K562 (cell line): ENCODE results near the gene TRPC1. TPM values are rescaled to one million over a fixed set of nuclear protein-coding genes. Genes with fewer than 3 reads are reported as not detected.

Source experiments
- CBX8 ChIP-seq: fragments of 200-600 bp; sonication (generic); IDR thresholded peaks from 2 replicates; pipeline ENCODE4 v1.6.1; 2012; ENCODE audit warnings: borderline replicate concordance, mixed run types, low read depth, mild to moderate bottlenecking, moderate library complexity, mixed read lengths, low read length, control low read depth, inconsistent platforms; ENCODE audit not compliant: poor library complexity, severe bottlenecking; ENCODE audit errors: extremely low read depth
- ELK1 ChIP-seq: sonication (generic); formaldehyde crosslinking; IDR thresholded peaks from 2 replicates; pipeline ENCODE4 v1.8.1; 2022; ENCODE audit warnings: missing genetic modification reagents
- HMGXB4 ChIP-seq: sonication (generic); formaldehyde crosslinking; IDR thresholded peaks from 2 replicates; pipeline ENCODE4 v1.8.1; 2023; ENCODE audit warnings: mild to moderate bottlenecking, missing genetic modification reagents
- NCOR1 ChIP-seq: fragments of 450-650 bp; IDR thresholded peaks from 2 replicates; pipeline ENCODE4 v1.6.1; 2016; ENCODE audit warnings: mild to moderate bottlenecking, moderate library complexity
- NR3C1 ChIP-seq: sonication (generic); formaldehyde crosslinking; IDR thresholded peaks from 2 replicates; pipeline ENCODE4 v1.8.1; 2022; ENCODE audit warnings: missing genetic modification reagents
- POLR2A ChIP-seq: fragments of 450-650 bp; conservative IDR thresholded peaks from 2 replicates; pipeline ENCODE4 v1.6.1; 2016
- PRMT5 ChIP-seq: sonication (generic); formaldehyde crosslinking; IDR thresholded peaks from 2 replicates; pipeline ENCODE4 v1.5.0; 2020; ENCODE audit warnings: missing genetic modification reagents
- RBM15 ChIP-seq: fragments of 200-400 bp; formaldehyde crosslinking; IDR thresholded peaks from 2 replicates; pipeline ENCODE4 v1.6.1; 2018; ENCODE audit warnings: mild to moderate bottlenecking, low read length, moderate library complexity; ENCODE audit not compliant: insufficient read depth
- SNIP1 ChIP-seq: fragments of 450-650 bp; IDR thresholded peaks from 2 replicates; pipeline ENCODE4 v1.7.1; 2017; ENCODE audit warnings: low read depth, mild to moderate bottlenecking
- STAT5B ChIP-seq: fragments of 250-450 bp; sonication (Bioruptor Pico); IDR thresholded peaks from 2 replicates; pipeline ENCODE4 v1.8.0; 2021; ENCODE audit warnings: mild to moderate bottlenecking, inconsistent platforms
- TAF1 ChIP-seq: IDR thresholded peaks from 2 replicates; pipeline ENCODE4 v1.6.1; 2011; ENCODE audit warnings: mild to moderate bottlenecking, low read length, moderate library complexity; ENCODE audit not compliant: insufficient read depth, control insufficient read depth, severe bottlenecking; ENCODE audit errors: extremely low read depth
- TCF3 ChIP-seq: sonication (generic); formaldehyde crosslinking; IDR thresholded peaks from 2 replicates; pipeline ENCODE4 v1.4.0; 2020; ENCODE audit warnings: mild to moderate bottlenecking, missing genetic modification reagents
- TFAM ChIP-seq: fragments of 250-450 bp; sonication (Bioruptor Pico); conservative IDR thresholded peaks from 2 replicates; pipeline ENCODE4 v1.5.0; 2021; ENCODE audit warnings: mild to moderate bottlenecking, moderate library complexity
- TOE1 ChIP-seq, 2 experiments: fragments of 450-650 bp in 1 of 2; sonication (generic) in 1 of 2; formaldehyde crosslinking in 1 of 2; IDR thresholded peaks; 2 replicates each; pipeline versions ENCODE4 v1.7.1 to v1.8.0; 2016 to 2022; ENCODE audit warnings: borderline replicate concordance in 2 of 2, mild to moderate bottlenecking in 2 of 2, antibody characterized with exemption in 1 of 2, inconsistent platforms in 1 of 2, low read depth in 1 of 2, missing genetic modification reagents in 1 of 2, moderate library complexity in 1 of 2
- ZNF140 ChIP-seq: fragments of 250-450 bp; sonication (Bioruptor Pico); IDR thresholded peaks from 2 replicates; pipeline ENCODE4 v1.8.0; 2021; ENCODE audit warnings: moderate library complexity, mild to moderate bottlenecking, inconsistent platforms
- ZNF398 ChIP-seq: fragments of 250-450 bp; sonication (Bioruptor Pico); IDR thresholded peaks from 2 replicates; pipeline ENCODE4 v1.8.0; 2021; ENCODE audit warnings: moderate library complexity, mild to moderate bottlenecking, inconsistent platforms
- ZNF639 ChIP-seq, 2 experiments: fragments of 200-800 bp in 1 of 2; sonication (Bioruptor generic) in 1 of 2; sonication (generic) in 1 of 2; formaldehyde crosslinking in 1 of 2; IDR thresholded peaks in 1 of 2; conservative IDR thresholded peaks in 1 of 2; 2 replicates each; pipeline versions ENCODE4 v1.5.0 to v1.6.1; 2016 to 2020; ENCODE audit warnings: missing compliant biosample characterization in 1 of 2, missing genetic modification characterization in 1 of 2, missing genetic modification reagents in 1 of 2
- polyA plus RNA-seq, 8 experiments: library from polyadenylated mRNA; depleted of rRNA in 4 of 8; stranded (reverse) in 5 of 8; unstranded in 3 of 8; fragments of >200 nt; fragmentation: Nextera tagmentation in 2 of 8; fragmentation: Illumina TruSeq in 1 of 8; extraction: Ambion mirVana in 2 of 8; extraction: Trizol in 1 of 8; gene quantifications; 2 replicates each; pipeline versions ENCODE4 v1.2.1 to v1.2.3, GENCODE V29; 2011 to 2014; ENCODE audit warnings: inconsistent platforms in 1 of 8, missing spikeins in 1 of 8
- total RNA-seq, 7 experiments: library from RNA; depleted of rRNA in 6 of 7; stranded (reverse); fragments of >200 nt in 6 of 7; fragmentation: Illumina TruSeq in 2 of 7; extraction: Trizol in 2 of 7; gene quantifications; 2 replicates each; pipeline versions ENCODE4 v1.2.1 to v1.2.3, GENCODE V29; 2011 to 2021; ENCODE audit warnings: low replicate concordance in 1 of 7

The TRPC1 gene
- total and polyA plus RNA-seq, 9 of the 15 experiments (the other 6 are each of a cell fraction or from before 2014, with no cell fraction given), result 1.4 to 6.5 (median 3.0) TPM

- TF ChIP-seq TAF1 (peak; percentile 79), NCOR1 (no peak), TCF3 (no peak), ZNF140 (CRISPR knock-in tag) (no peak), RBM15 (no peak), ELK1 (CRISPR knock-in tag) (no peak), NR3C1 (CRISPR knock-in tag) (no peak), CBX8 (no peak), POLR2A (peak; percentile 78), ZNF398 (CRISPR knock-in tag) (no peak), STAT5B (CRISPR knock-in tag) (no peak), ZNF639 (CRISPR knock-in tag; conservative IDR thresholded peaks at IDR 0.05 in 1 of 2, IDR thresholded peaks at IDR 0.05 in 1 of 2) (no peak), PRMT5 (CRISPR knock-in tag) (no peak), SNIP1 (no peak), HMGXB4 (CRISPR knock-in tag) (no peak), TOE1 (IDR thresholded peaks at IDR 0.05; ENCODE audit: borderline replicate concordance) (no peak), TOE1 (CRISPR knock-in tag; IDR thresholded peaks at IDR 0.05; ENCODE audit: borderline replicate concordance, low read depth) (no peak), TFAM (no peak)
Observed at GRCh38 chr3:142723968-142724681, at the start of gene TRPC1 (continued).
